SJCRH30 (cell line): Measurements from ENCODE around the gene GSTM4. TPM values are rescaled to one million over a fixed set of nuclear protein-coding genes. Genes with fewer than 3 reads are reported as not detected.

ENCODE experiments used
- DNase-seq, 2 experiments: peaks; one replicate each; pipeline ENCODE4 v3.0.0-alpha.2; 2015 to 2020
- H3K27ac ChIP-seq: fragments of 250-450 bp; sonication (Bioruptor Pico); 2 replicates; pipeline ENCODE4 v1.5.1; 2020; ENCODE audit warnings: mild to moderate bottlenecking, moderate library complexity
- H3K27me3 ChIP-seq: fragments of 250-450 bp; sonication (Bioruptor Pico); 2 replicates; pipeline ENCODE4 v1.5.1; 2020; ENCODE audit warnings: mild to moderate bottlenecking, moderate library complexity
- H3K36me3 ChIP-seq: fragments of 250-450 bp; sonication (Bioruptor Pico); 2 replicates; pipeline ENCODE4 v1.5.1; 2020; ENCODE audit warnings: mild to moderate bottlenecking, moderate library complexity
- H3K4me1 ChIP-seq: fragments of 250-450 bp; sonication (Bioruptor Pico); 2 replicates; pipeline ENCODE4 v1.5.1; 2020; ENCODE audit warnings: mild to moderate bottlenecking, moderate library complexity
- H3K4me3 ChIP-seq: fragments of 250-450 bp; sonication (Bioruptor Pico); 2 replicates; pipeline ENCODE4 v1.5.1; 2020; ENCODE audit warnings: mild to moderate bottlenecking, moderate library complexity
- H3K9me3 ChIP-seq: fragments of 250-450 bp; sonication (Bioruptor Pico); replicated peaks from 2 replicates; pipeline ENCODE4 v1.5.1; 2020; ENCODE audit warnings: mild to moderate bottlenecking, moderate library complexity
- total RNA-seq: library from RNA; depleted of rRNA; stranded (reverse); fragments of >200 nt; shearing (Covaris generic); gene quantifications from 2 replicates; pipeline ENCODE4 v1.2.3, GENCODE V29; 2014

Gene GSTM4
- total RNA-seq, 1 experiment from 2014 or later: 3.0 TPM

DNA sequence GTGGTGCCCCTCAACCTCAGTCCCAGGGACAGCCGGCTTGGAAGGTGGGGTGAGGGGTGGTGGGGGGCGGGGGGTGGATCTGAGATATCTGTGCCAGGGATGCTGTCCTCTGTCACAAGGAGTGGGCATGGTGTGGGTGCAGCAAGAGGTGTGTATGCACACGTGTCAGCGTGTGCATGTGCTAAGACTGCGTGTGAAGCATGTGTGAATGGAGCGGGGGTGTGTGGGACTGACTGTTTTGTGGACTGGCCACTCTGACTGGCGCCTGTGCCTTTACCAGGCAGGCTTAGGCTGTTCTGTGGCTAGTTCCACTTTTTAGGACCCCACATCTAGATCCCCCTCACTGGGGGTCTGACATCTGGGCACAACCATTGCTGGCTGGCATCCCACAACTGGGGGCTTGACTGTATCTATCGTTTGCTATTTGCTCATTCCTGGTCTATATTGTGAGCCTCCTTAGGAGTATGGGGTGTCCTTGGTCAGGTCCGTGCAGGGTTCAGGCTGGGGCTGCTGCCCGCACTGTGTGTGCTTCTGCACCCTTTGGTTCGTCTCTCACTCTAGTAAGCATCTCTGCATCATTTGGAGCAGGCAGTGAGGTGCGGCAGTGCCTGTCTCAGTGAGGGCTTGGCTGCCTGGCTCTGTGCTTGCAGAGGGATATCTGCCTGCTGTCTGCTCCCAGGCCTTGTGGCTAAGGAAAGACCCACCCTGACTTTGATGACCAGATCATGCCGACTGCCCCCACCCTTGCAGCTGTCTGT, 34.3 kb upstream of the GSTM4 start:
- DNase-seq: no peak
- no peaks in the 10 kb centered on the region for H3K36me3 ChIP-seq
- no peaks in the 10 kb centered on the region for H3K27me3 ChIP-seq

GRCh38 chr1:109622137-109622892, 33.6 kb upstream of the GSTM4 start:
- Histone ChIP-seq H3K4me1 (peaks cover 28% of the 10 kb centered on the region), H3K36me3 (no peaks in the 10 kb centered on the region), H3K4me3 (no peak overlapping the region), H3K27ac (no peak overlapping the region), H3K9me3 (no peaks in the 10 kb centered on the region), H3K27me3 (no peaks in the 10 kb centered on the region)
- no peak for DNase-seq

More for the DNA sequence above, 34.3 kb upstream of the GSTM4 start:
- Histone ChIP-seq H3K4me1 (peaks cover 28% of the 10 kb centered on the region), H3K27ac (no peak overlapping the region), H3K4me3 (peak overlapping the region; percentile 73), H3K9me3 (no peaks in the 10 kb centered on the region)

- Histone ChIP-seq H3K4me1 (peaks cover 25% of the 10 kb centered on the region), H3K27me3 (no peaks in the 10 kb centered on the region), H3K36me3 (no peaks in the 10 kb centered on the region; the same call in 1 of the 2 replicates), H3K4me3 (no peak overlapping the region), H3K27ac (no peak overlapping the region), H3K9me3 (no peaks in the 10 kb centered on the region)
- no peak for DNase-seq
Measured at GRCh38 chr1:109622895-109623294, 33.0 kb upstream of the GSTM4 start.

DNA sequence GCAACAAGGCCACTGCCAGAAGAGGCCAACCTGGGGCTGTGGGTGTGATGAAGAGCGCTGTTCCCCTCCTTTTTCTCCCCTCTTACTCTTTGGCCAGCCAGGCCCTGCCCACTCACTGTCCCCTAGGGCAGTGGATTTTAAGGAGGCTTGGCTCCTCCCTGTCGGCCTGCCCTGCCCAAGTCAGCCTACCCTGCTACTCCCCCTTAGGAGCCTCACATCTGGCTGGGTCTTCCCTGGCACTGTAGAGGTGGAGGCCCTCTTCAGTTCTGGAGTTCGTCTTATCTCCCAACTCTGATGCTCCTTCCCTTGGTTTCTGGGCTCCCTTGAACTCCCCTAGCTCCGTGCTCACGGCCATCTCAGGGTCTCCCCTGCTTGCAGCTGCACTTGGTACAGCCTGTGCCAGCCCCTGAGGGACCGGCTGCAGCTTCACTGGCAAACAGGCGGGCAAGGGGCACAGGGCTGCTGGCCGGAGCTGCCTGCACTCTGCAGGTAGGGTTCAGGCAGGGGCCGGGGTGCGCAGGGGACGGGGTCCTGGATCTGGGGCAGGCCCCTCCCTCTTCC, 32.2 kb upstream of the GSTM4 start:
- Histone ChIP-seq H3K4me3 (no peak overlapping the region), H3K36me3 (peaks cover 4% of the 10 kb centered on the region; the same call in 1 of the 2 replicates), H3K27me3 (no peaks in the 10 kb centered on the region), H3K4me1 (peaks cover 25% of the 10 kb centered on the region), H3K9me3 (no peaks in the 10 kb centered on the region), H3K27ac (no peak overlapping the region; the same call in 1 of the 2 replicates)
- no peak for DNase-seq

DNA sequence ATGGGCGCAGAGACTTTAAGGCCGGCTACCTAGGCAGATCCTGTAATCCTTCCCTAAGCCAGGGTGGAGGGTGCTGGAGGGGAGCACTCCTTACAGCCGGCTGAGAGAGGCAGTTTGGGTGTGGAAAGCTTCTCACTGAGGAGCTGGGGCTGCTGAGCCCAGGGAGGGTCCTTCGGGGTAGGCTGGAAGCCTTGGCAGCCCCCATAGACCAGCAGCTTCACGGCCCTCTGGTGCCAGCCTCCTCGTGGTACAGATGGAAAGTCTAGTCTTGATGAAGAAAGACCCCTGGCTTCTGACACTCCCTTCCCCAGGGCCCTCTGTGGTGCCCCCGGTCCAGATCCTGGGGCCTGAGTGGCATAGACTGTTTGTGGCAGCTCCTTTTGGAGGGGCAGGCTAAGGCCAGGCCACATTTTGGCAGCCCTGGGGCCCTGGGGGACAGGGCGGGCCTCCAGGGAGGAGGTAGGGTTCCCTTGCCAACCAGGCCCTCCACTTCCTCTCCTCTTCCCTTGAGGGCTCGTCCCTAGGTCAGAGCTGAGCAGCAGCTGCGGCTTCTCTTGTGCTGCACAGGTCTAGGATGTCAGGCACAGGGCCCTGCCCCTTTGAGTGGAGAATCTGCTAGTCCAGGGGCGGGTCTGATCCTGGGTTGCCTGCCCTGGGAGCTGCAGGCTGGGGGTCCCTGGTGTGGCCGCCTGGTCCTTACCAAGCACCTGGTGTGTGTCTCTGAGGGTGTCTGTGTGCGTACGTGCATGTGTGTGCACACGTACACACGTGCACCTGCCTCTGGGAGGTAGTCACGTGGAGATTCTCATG, 31.5 kb upstream of the GSTM4 start:
- DNase-seq: peak; percentile 79 to 81
- Histone ChIP-seq H3K9me3 (no peaks in the 10 kb centered on the region), H3K27me3 (no peaks in the 10 kb centered on the region), H3K4me1 (peaks cover 25% of the 10 kb centered on the region), H3K27ac (peak overlapping the region; percentile 26; the same call in 1 of the 2 replicates), H3K4me3 (no peak overlapping the region), H3K36me3 (peaks cover 4% of the 10 kb centered on the region; the same call in 1 of the 2 replicates)

DNA sequence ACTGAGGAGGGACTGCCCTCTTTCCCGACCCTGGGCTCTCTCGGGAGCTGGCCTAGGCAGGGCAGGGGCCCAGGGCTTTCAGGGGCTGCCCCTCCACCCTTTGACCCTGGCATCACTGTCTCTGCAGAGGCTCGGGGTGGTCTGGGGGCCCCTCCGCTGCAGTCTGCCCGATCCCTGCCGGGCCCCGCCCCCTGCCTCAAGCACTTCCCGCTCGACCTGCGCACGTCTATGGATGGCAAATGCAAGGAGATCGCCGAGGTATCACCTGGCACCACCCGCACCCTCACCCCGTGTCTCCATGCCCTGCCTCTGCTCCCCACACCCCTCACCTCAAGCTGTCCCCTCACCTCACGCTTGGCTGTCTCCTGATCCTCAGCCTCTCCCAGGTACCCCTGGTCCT, 30.7 kb upstream of the GSTM4 start:
- DNase-seq: no peak
- Histone ChIP-seq H3K36me3 (peaks cover 4% of the 10 kb centered on the region; the same call in 1 of the 2 replicates), H3K27me3 (no peaks in the 10 kb centered on the region), H3K4me3 (peak overlapping the region; percentile 28), H3K27ac (peak overlapping the region; percentile 26), H3K9me3 (no peaks in the 10 kb centered on the region), H3K4me1 (peaks cover 25% of the 10 kb centered on the region)

GRCh38 chr1:109625601-109626560, 30.0 kb upstream of the GSTM4 start:
- Histone ChIP-seq H3K36me3 (peaks cover 4% of the 10 kb centered on the region; the same call in 1 of the 2 replicates), H3K27ac (peak overlapping the region; percentile 26), H3K27me3 (no peaks in the 10 kb centered on the region), H3K9me3 (no peaks in the 10 kb centered on the region), H3K4me3 (peak overlapping the region; percentile 28), H3K4me1 (peaks cover 25% of the 10 kb centered on the region)
- DNase-seq: peak; percentile 83 to 86

DNA sequence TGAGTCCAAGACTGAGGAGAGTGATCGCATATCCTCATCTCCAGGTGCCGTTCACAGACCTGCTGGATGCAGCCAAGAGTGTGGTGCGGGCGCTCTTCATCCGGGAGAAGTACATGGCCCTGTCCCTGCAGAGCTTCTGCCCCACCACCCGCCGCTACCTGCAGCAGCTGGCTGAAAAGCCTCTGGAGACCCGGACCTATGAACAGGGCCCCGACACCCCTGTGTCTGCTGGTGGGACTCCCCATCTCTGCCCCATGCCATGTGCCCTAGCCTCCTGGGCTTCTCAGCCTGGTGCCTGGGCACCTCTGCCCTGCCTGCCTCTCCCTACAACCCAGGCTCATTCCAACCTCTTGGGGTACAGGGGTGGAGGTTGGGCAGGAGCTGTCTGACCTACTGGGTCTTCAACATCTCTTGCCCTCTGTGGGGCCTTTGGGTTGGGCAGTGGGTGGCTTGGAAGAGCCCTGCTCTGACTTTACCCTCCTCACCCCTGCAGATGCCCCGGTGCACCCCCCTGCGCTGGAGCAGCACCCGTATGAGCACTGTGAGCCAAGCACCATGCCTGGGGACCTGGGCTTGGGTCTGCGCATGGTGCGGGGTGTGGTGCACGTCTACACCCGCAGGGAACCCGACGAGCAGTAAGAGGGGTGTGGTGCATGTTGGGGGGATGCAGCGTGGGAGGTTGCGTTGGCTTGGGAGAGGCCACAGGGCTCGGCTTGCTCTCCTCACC, 29.1 kb upstream of the GSTM4 start:
- Histone ChIP-seq H3K4me1 (peaks cover 26% of the 10 kb centered on the region), H3K9me3 (no peaks in the 10 kb centered on the region), H3K27ac (no peak overlapping the region), H3K27me3 (no peaks in the 10 kb centered on the region), H3K4me3 (no peak overlapping the region), H3K36me3 (peaks cover 8% of the 10 kb centered on the region)
- DNase-seq: no peak

DNA sequence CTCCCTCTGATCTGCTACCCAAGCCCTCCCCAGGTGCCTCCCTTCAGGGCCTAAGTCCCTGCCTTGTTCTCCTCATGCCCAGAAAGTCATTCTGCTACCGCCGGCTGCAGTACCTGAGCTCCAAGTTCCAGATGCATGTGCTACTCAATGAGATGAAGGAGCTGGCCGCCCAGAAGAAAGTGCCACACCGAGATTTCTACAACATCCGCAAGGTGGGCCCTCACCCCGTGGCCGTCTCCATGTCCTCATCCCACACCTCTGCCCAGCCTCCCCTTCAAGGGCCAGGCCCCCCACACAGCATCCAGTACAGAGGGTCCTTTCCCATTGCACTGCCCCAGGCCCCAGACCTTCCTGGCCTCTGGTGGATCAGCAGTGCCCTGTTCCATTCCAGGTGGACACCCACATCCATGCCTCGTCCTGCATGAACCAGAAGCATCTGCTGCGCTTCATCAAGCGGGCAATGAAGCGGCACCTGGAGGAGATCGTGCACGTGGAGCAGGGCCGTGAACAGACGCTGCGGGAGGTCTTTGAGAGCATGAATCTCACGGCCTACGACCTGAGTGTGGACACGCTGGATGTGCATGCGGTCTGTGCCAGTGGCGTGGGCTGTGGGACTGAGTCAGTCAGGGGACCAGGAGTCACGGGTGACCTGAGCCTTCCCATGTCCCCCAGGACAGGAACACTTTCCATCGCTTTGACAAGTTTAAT, 28.1 kb upstream of the GSTM4 start:
- no peak overlapping the region for H3K27ac ChIP-seq

GRCh38 chr1:109628540-109629321, 27.2 kb upstream of the GSTM4 start:
- Histone ChIP-seq H3K4me3 (no peak overlapping the region), H3K27ac (no peak overlapping the region), H3K9me3 (no peaks in the 10 kb centered on the region), H3K36me3 (peaks cover 8% of the 10 kb centered on the region), H3K27me3 (no peaks in the 10 kb centered on the region), H3K4me1 (peaks cover 36% of the 10 kb centered on the region)
- DNase-seq: no peak

More for the DNA sequence above, 28.1 kb upstream of the GSTM4 start:
- H3K27me3 ChIP-seq: no peaks in the 10 kb centered on the region
- no peaks in the 10 kb centered on the region for H3K9me3 ChIP-seq
- no peak overlapping the region for H3K4me3 ChIP-seq
- DNase-seq: no peak
- H3K4me1 ChIP-seq: peaks cover 36% of the 10 kb centered on the region
- H3K36me3 ChIP-seq: peaks cover 8% of the 10 kb centered on the region

- Histone ChIP-seq H3K27ac (no peak overlapping the region), H3K9me3 (no peaks in the 10 kb centered on the region), H3K4me3 (no peak overlapping the region), H3K36me3 (peaks cover 8% of the 10 kb centered on the region), H3K27me3 (no peaks in the 10 kb centered on the region), H3K4me1 (peaks cover 29% of the 10 kb centered on the region)
- DNase-seq: no peak
Measured at GRCh38 chr1:109629372-109630030, 26.4 kb upstream of the GSTM4 start.
